Measurements from ENCODE around the gene ZNF496.
A peak's percentile ranks its signal among the peaks of the same experiment; 100 is the strongest.
"Not testable (repeated sequence)": the region's sequence is repeated elsewhere in the genome, so short reads cannot be mapped to it uniquely, and the experiment has no call there.

The ZNF496 gene

GRCh38 chr1:247331525-247332214 lies at the start of gene ZNF496:
Gene ZNF496 (minus strand): TSS chr1:247331867. CDS start chr1:247329578, 2,289 bp downstream.
- H3K4me3 ChIP-seq (ENCODE audit: low read depth, low read length), result peak within 1 kb of the TSS; percentile 88

- no peak overlapping the region for H3K4me3 ChIP-seq (ENCODE audit: low read depth, low read length)
These were observed 46.8 kb upstream of the ZNF496 start for GRCh38 chr1:247378334-247379073.

GRCh38 chr1:247377656-247378055 lies 46.0 kb upstream of the ZNF496 start:
- not testable (repeated sequence) for H3K4me3 ChIP-seq (ENCODE audit: low read depth, low read length)

GRCh38 chr1:247376659-247377058 lies 45.0 kb upstream of the ZNF496 start:
- peak overlapping the region; percentile 9 for H3K4me3 ChIP-seq (ENCODE audit: low read depth, low read length)

- H3K4me3 ChIP-seq (ENCODE audit: low read depth, low read length), result no peak overlapping the region
These were observed 44.1 kb upstream of the ZNF496 start for GRCh38 chr1:247375747-247376146.

GRCh38 chr1:247374651-247375334 lies 43.1 kb upstream of the ZNF496 start:
- not testable (repeated sequence) for H3K4me3 ChIP-seq (ENCODE audit: low read depth, low read length)

- H3K4me3 ChIP-seq (ENCODE audit: low read depth, low read length), result no peak overlapping the region
These were observed 42.1 kb upstream of the ZNF496 start for GRCh38 chr1:247373721-247374141.

- no peak overlapping the region for H3K4me3 ChIP-seq (ENCODE audit: low read depth, low read length)
These were observed 40.2 kb upstream of the ZNF496 start for GRCh38 chr1:247371801-247372259.

- H3K4me3 ChIP-seq (ENCODE audit: low read depth, low read length), result no peak overlapping the region
These were observed 39.4 kb upstream of the ZNF496 start for GRCh38 chr1:247370786-247371732.

GRCh38 chr1:247368490-247369145 lies 37.0 kb upstream of the ZNF496 start:
- no peak overlapping the region for H3K4me3 ChIP-seq (ENCODE audit: low read depth, low read length)

- no peak overlapping the region for H3K4me3 ChIP-seq (ENCODE audit: low read depth, low read length)
These were observed 36.2 kb upstream of the ZNF496 start for GRCh38 chr1:247367786-247368422.

GRCh38 chr1:247366926-247367645 lies 35.4 kb upstream of the ZNF496 start:
- no peak overlapping the region for H3K4me3 ChIP-seq (ENCODE audit: low read depth, low read length)

- H3K4me3 ChIP-seq (ENCODE audit: low read depth, low read length), result not testable (repeated sequence)
These were observed 34.7 kb upstream of the ZNF496 start for GRCh38 chr1:247366345-247366744.

GRCh38 chr1:247365023-247365422 lies 33.4 kb upstream of the ZNF496 start:
- no peak overlapping the region for H3K4me3 ChIP-seq (ENCODE audit: low read depth, low read length)

- H3K4me3 ChIP-seq (ENCODE audit: low read depth, low read length), result not testable (repeated sequence)
These were observed 31.3 kb upstream of the ZNF496 start for GRCh38 chr1:247363000-247363399.

GRCh38 chr1:247362153-247362552 lies 30.5 kb upstream of the ZNF496 start:
- H3K4me3 ChIP-seq (ENCODE audit: low read depth, low read length), result no peak overlapping the region

GRCh38 chr1:247360991-247361731 lies 29.5 kb upstream of the ZNF496 start:
- H3K4me3 ChIP-seq (ENCODE audit: low read depth, low read length), result no peak overlapping the region
